Right atrium auricular region (tissue), 2 donors: Measurements from ENCODE around the gene BCAR1. TPM values are rescaled to one million over a fixed set of nuclear protein-coding genes. Genes with fewer than 3 reads are reported as not detected.
"Not testable (repeated sequence)": the region's sequence is repeated elsewhere in the genome, so short reads cannot be mapped to it uniquely, and the experiment has no call there.

Source experiments
- DNase-seq: peaks from one replicate; pipeline ENCODE4 v3.0.0-alpha.2; 2019; ENCODE audit warnings: low spot score
- H3K27ac ChIP-seq, 2 donors: fragments of 200-600 bp; sonication (generic); 1 replicate in 1 of 2; 2 replicates in 1 of 2; pipeline ENCODE4 v1.5.1; 2016 to 2019
- H3K27me3 ChIP-seq, 2 donors: fragments of 200-600 bp; sonication (generic); one replicate each; pipeline versions ENCODE4 v1.5.1 to v1.6.0; 2017 to 2019
- H3K36me3 ChIP-seq: fragments of 200-600 bp; sonication (generic); one replicate; pipeline ENCODE4 v1.5.1; 2016
- H3K4me1 ChIP-seq, 2 donors: fragments of 200-600 bp; sonication (generic); one replicate each; pipeline versions ENCODE4 v1.5.1 to v1.6.0; 2017 to 2019
- H3K4me3 ChIP-seq, 2 donors: fragments of 200-600 bp; sonication (generic); 1 replicate in 1 of 2; 2 replicates in 1 of 2; pipeline ENCODE4 v1.5.1; 2017 to 2019; ENCODE audit warnings: mild to moderate bottlenecking in 1 of 2, moderate library complexity in 1 of 2
- H3K9me3 ChIP-seq, 2 donors: fragments of 200-600 bp; sonication (generic); one replicate each; pipeline ENCODE4 v1.5.1; 2019
- total RNA-seq, 2 donors: library from RNA; depleted of rRNA; stranded (reverse); fragments of >200 nt; gene quantifications; one replicate each; pipeline ENCODE4 v1.1.0, GENCODE V29; 2016
- TF ChIP-seq, protein P1 (sequence below), 2 donors: fragments of 200-600 bp; sonication (generic); IDR thresholded peaks; one replicate each; pipeline ENCODE4 v1.5.1; 2019; ENCODE audit warnings: antibody characterized with exemption in 2 of 2

BCAR1 gene
- total RNA-seq, 2 donors from 2014 or later: 58.0 to 88.2 TPM

DNA sequence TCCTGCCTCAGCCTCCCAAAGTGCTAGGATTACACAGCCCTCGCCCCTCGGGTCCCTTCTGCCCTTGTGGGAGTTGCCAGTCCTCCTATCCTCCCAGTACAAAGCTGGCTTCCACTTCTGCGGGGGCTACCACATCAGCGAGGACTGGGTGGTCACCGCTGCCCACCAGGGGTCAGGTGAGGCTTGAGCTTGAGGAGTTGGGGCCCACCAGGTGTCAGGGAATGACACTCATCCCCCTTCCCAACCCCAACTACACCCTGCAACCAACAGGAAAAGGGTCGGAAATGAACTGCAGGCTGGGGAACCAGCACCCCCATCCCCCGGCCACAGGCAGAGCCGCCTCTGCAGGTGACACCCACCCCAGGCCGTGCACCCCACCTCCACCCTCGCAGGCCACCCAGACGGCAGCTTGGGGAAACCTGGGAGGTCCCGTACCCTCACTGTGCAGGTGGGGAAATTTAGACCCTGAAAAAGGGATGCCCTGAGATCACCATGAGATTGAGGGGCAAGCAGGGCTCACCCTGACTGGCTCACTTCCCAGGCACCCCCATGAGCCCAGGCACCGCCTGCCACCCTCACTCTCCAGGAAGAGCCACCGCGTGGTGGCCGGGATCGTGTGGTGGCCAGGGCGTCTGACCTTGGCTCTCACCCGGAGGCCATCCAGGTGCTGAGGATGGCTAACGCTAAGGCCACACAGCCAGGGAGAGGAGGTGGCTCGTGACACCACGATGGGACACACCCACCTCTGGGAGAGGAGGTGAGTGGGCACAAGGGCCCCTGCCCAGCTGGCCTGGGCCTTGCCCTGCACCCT lies 24.7 kb downstream of the BCAR1 start:
- H3K27me3 ChIP-seq: no peaks in the 10 kb centered on the region
- no peak for DNase-seq
- TF ChIP-seq, protein P1, sequence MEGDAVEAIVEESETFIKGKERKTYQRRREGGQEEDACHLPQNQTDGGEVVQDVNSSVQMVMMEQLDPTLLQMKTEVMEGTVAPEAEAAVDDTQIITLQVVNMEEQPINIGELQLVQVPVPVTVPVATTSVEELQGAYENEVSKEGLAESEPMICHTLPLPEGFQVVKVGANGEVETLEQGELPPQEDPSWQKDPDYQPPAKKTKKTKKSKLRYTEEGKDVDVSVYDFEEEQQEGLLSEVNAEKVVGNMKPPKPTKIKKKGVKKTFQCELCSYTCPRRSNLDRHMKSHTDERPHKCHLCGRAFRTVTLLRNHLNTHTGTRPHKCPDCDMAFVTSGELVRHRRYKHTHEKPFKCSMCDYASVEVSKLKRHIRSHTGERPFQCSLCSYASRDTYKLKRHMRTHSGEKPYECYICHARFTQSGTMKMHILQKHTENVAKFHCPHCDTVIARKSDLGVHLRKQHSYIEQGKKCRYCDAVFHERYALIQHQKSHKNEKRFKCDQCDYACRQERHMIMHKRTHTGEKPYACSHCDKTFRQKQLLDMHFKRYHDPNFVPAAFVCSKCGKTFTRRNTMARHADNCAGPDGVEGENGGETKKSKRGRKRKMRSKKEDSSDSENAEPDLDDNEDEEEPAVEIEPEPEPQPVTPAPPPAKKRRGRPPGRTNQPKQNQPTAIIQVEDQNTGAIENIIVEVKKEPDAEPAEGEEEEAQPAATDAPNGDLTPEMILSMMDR (IDR thresholded peaks at IDR 0.05): no peak
- no peak overlapping the region for H3K27ac ChIP-seq
- H3K36me3 ChIP-seq: peaks cover 19% of the 10 kb centered on the region
- no peak overlapping the region for H3K4me3 ChIP-seq
- peaks cover 0 to 21% of the 10 kb centered on the region in 2 donors for H3K4me1 ChIP-seq
- no peaks in the 10 kb centered on the region for H3K9me3 ChIP-seq

DNA sequence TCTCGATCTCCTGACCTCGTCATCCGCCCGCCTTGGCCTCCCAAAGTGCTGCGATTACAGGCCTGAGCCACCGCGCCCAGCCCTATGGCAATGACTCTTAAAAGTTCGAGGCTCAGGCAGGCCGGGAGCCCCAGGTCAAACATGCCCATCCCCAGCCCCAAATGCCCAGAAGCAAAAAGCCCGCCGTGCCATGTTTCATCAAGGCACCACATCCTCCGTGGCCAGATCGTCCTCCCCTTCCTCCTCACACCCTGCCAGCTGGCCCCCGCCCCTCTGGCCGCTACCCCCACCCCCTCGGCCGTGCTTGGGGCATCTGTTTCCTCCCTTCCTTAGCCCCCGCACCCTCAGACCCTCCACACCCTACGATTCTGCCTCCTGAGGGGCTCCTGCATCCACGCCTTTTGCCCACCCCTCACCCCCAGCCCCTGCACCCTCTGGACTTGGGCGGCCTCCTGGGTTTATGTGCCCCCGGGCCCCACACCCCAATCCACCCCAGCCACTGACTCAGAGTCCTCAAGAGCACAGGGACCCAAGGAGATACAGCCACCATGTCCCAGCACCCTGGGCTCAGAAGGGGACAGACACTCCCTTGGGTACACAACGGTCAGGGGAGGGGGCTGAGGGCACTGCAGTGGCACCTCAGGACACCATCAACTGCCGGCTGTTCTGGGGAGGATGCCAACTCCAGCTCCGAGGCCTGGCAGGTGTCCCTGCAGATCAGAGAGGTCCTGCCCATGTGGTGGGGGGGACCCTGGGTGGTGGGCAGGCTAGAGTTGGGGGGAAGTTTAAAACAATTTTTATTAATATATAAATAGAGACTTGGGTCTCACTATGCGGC lies 25.5 kb downstream of the BCAR1 start:
- H3K27me3 ChIP-seq: no peaks in the 10 kb centered on the region
- H3K36me3 ChIP-seq: peaks cover 19% of the 10 kb centered on the region
- peaks cover 0 to 21% of the 10 kb centered on the region in 2 donors for H3K4me1 ChIP-seq
- no peak overlapping the region for H3K27ac ChIP-seq
- no peak overlapping the region for H3K4me3 ChIP-seq
- DNase-seq: no peak
- H3K9me3 ChIP-seq: no peaks in the 10 kb centered on the region
- TF ChIP-seq, protein P1 (IDR thresholded peaks at IDR 0.05): no peak

DNA sequence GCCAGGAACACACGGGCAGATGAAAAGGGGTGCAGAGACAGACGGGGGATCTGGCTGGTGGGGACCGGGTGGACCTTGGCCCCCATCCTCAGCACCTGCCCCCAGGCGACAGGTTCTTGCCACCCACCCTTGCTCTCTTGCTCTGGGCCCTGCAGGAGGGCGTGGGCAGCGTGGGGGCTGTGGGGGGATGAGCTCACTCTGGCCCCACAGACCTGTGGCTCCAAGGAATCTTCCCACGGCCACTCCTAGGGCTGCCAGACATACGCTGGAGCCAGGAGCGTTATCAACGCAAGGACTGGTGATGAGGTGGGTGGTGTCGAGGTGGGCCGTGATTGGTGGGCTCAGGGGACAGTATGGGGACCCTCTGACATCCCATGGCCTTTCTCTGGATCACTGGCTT lies 26.3 kb downstream of the BCAR1 start:
- Histone ChIP-seq H3K4me1 (peaks cover 0 to 13% of the 10 kb centered on the region in 2 donors), H3K4me3 (no peak overlapping the region), H3K36me3 (peaks cover 19% of the 10 kb centered on the region), H3K27ac (no peak overlapping the region), H3K27me3 (no peaks in the 10 kb centered on the region), H3K9me3 (no peaks in the 10 kb centered on the region)
- DNase-seq: no peak
- TF ChIP-seq, protein P1 (IDR thresholded peaks at IDR 0.05): no peak

DNA sequence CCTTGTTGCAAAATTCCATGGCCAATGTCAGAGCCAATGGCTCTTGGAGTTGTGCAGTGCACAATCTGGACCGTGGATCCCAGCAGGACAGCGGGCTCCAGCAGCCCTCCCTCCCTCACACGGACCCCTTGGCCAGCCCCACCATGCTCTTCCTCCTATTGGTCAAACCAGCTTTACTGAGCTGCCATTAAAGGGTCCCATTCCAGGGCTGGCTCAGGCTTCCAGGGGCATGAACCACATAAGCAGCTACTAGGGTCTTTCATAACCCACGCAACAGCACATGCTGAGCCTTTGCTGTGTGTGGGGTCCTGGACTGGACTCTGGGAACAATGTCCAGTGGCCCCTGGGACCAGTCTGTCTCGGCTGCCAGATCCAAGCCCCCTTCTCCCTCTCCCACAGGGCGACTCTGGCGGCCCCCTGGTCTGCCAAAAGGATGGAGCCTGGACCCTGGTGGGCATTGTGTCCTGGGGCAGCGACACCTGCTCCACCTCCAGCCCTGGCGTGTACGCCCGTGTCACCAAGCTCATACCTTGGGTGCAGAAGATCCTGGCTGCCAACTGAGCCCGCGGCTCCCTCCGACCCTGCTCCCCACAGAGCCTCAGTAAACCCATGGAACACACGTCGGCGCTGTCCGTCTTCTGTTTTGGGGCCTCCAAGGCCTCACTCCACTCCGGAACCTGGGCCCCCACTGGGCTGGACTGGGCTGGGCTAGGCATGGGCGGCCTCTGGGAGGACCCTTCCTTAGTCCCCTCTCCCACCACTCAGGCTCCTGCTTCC lies 26.9 kb downstream of the BCAR1 start:
- no peak for DNase-seq
- peaks cover 0 to 7% of the 10 kb centered on the region in 2 donors for H3K4me1 ChIP-seq
- H3K27ac ChIP-seq: no peak overlapping the region
- peaks cover 14% of the 10 kb centered on the region for H3K36me3 ChIP-seq
- no peak overlapping the region for H3K4me3 ChIP-seq
- no peaks in the 10 kb centered on the region for H3K27me3 ChIP-seq
- TF ChIP-seq, protein P1 (IDR thresholded peaks at IDR 0.05): no peak
- H3K9me3 ChIP-seq: no peaks in the 10 kb centered on the region

DNA sequence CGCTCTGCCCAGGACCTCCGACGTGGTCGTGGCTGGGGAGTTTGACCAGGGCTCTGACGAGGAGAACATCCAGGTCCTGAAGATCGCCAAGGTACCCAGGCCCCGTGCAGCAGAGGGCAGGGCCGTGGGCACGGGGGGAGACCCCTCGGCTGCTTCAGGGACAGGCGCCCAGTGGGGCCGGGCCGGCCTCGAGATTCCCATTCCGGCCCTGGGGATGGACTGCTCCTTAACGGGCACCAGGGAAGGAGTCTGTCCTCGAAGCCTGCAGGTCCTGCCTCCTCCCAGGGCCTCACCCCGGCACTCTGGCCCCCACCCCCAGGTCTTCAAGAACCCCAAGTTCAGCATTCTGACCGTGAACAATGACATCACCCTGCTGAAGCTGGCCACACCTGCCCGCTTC lies 28.3 kb downstream of the BCAR1 start:
- H3K4me1 ChIP-seq, H3K4me3 ChIP-seq, DNase-seq, H3K9me3 ChIP-seq, H3K27ac ChIP-seq, H3K27me3 ChIP-seq, H3K36me3 ChIP-seq: not testable (repeated sequence)
